PFSK-1 (cell line): ENCODE measurements around the gene USF1.

Experiments
- POLR2AphosphoS5 ChIP-seq: IDR thresholded peaks from 2 replicates; pipeline ENCODE4 v1.6.1; 2012; ENCODE audit warnings: low read depth, mild to moderate bottlenecking, control low read depth, low read length, moderate library complexity
- REST ChIP-seq, 2 experiments: IDR thresholded peaks; 2 replicates each; pipeline versions ENCODE4 v1.6.1 to v1.8.0; 2011 to 2012; ENCODE audit warnings: low read depth in 2 of 2, low read length in 2 of 2, control low read depth in 1 of 2, inconsistent platforms in 1 of 2, mild to moderate bottlenecking in 1 of 2, moderate library complexity in 1 of 2; ENCODE audit not compliant: insufficient read depth in 1 of 2
- SIN3A ChIP-seq: IDR thresholded peaks from 2 replicates; pipeline ENCODE4 v1.6.1; 2012; ENCODE audit warnings: mild to moderate bottlenecking, low read length, moderate library complexity, borderline replicate concordance; ENCODE audit not compliant: insufficient read depth
- TAF1 ChIP-seq: IDR thresholded peaks from 2 replicates; pipeline ENCODE4 v1.6.1; 2012; ENCODE audit warnings: low read length, control low read depth, borderline replicate concordance; ENCODE audit not compliant: insufficient read depth

- no peak for TF ChIP-seq POLR2AphosphoS5
- TF ChIP-seq REST (IDR thresholded peaks at IDR 0.05; ENCODE audit: insufficient read depth in 1 of 2, low read depth in 2 of 2, low read length in 2 of 2), result no peak
- TF ChIP-seq TAF1, result no peak
- TF ChIP-seq SIN3A, result no peak
Observed at GRCh38 chr1:161069241-161069640, 23.5 kb upstream of the USF1 start.
